Muscle of arm (tissue), 12 donors: ENCODE data around the gene CTCFL. TPM values are rescaled to one million over a fixed set of nuclear protein-coding genes. Genes with fewer than 3 reads are reported as not detected.
"Not testable (repeated sequence)": the region's sequence is repeated elsewhere in the genome, so short reads cannot be mapped to it uniquely, and the experiment has no call there.

Experiments used
- DNase-seq: peaks from one replicate; pipeline ENCODE4 v3.0.0-alpha.2; 2013
- polyA plus RNA-seq, 12 donors: library from polyadenylated mRNA; unstranded; fragments of 120-200 nt; gene quantifications; one replicate each; pipeline ENCODE4 v1.2.1, GENCODE V29; 2013; ENCODE audit not compliant: insufficient read length in 12 of 12

The CTCFL gene
- polyA plus RNA-seq, 12 donors: 0.08 to 0.45 (median 0.20) TPM; not detected in 2

GRCh38 chr20:57482796-57483195 is 42.1 kb downstream of the CTCFL start:
- DNase-seq: no peak

- DNase-seq: no peak
Measured at GRCh38 chr20:57482148-57482547, 42.8 kb downstream of the CTCFL start.

GRCh38 chr20:57481281-57481711 is 43.6 kb downstream of the CTCFL start:
- DNase-seq: no peak

GRCh38 chr20:57480444-57481160 is 44.3 kb downstream of the CTCFL start:
- no peak for DNase-seq

- no peak for DNase-seq
Measured at GRCh38 chr20:57479196-57479595, 45.7 kb downstream of the CTCFL start.

GRCh38 chr20:57478176-57478575 is 46.8 kb downstream of the CTCFL start:
- no peak for DNase-seq

GRCh38 chr20:57476641-57477461 is 48.1 kb downstream of the CTCFL start:
- DNase-seq: no peak

- no peak for DNase-seq
Measured at GRCh38 chr20:57476084-57476526, 48.8 kb downstream of the CTCFL start.

- no peak for DNase-seq
Measured at GRCh38 chr20:57475388-57476083, 49.4 kb downstream of the CTCFL start.

GRCh38 chr20:57474816-57475215 is 50.1 kb downstream of the CTCFL start:
- no peak for DNase-seq

- DNase-seq: no peak
Measured at GRCh38 chr20:57474205-57474604, 50.7 kb downstream of the CTCFL start.

- no peak for DNase-seq
Measured at GRCh38 chr20:57473246-57474048, 51.5 kb downstream of the CTCFL start.

GRCh38 chr20:57472474-57472873 is 52.5 kb downstream of the CTCFL start:
- DNase-seq: not testable (repeated sequence)

GRCh38 chr20:57471496-57472372 is 53.2 kb downstream of the CTCFL start:
- no peak for DNase-seq

GRCh38 chr20:57470666-57471495 is 54.1 kb downstream of the CTCFL start:
- DNase-seq: no peak

GRCh38 chr20:57470212-57470522 is 54.8 kb downstream of the CTCFL start:
- no peak for DNase-seq

GRCh38 chr20:57469418-57470211 is 55.3 kb downstream of the CTCFL start:
- DNase-seq: no peak

GRCh38 chr20:57468523-57469417 is 56.2 kb downstream of the CTCFL start:
- DNase-seq: no peak
